ENCODE data around the gene TIMP3.

- no peak for TF ChIP-seq CTCF (IDR thresholded peaks at IDR 0.05)
- no peak for TF ChIP-seq POLR2AphosphoS5 (IDR thresholded peaks at IDR 0.05)
- TF ChIP-seq POLR2A (IDR thresholded peaks at IDR 0.05): no peak
Observed at GRCh38 chr22:32791056-32791455, 10.4 kb upstream of the TIMP3 start.

Data from breast epithelium (tissue), 3 donors.